H9 (cell line): ENCODE results near the gene SLX4IP. TPM values are rescaled to one million over a fixed set of nuclear protein-coding genes. Genes with fewer than 3 reads are reported as not detected.

ENCODE experiments used
- DNase-seq: peaks from one replicate; pipeline ENCODE4 v3.0.0-alpha.2; 2017
- H2AFZ ChIP-seq: one replicate; pipeline ENCODE4 v1.6.1; 2013; ENCODE audit warnings: mild to moderate bottlenecking, low read length, control low read depth, moderate library complexity
- H2AK5ac ChIP-seq: 2 replicates; pipeline ENCODE4 v1.6.1; 2013; ENCODE audit warnings: low read length, control low read depth, mixed read lengths; ENCODE audit not compliant: insufficient read length
- H2BK120ac ChIP-seq: one replicate; pipeline ENCODE4 v1.6.1; 2013; ENCODE audit warnings: low read depth, mild to moderate bottlenecking, low read length, control low read depth, inconsistent platforms; ENCODE audit not compliant: poor library complexity, severe bottlenecking
- H2BK12ac ChIP-seq: 2 replicates; pipeline ENCODE4 v1.6.1; 2013; ENCODE audit warnings: low read length, control low read depth, mixed read lengths, low read depth; ENCODE audit not compliant: insufficient read length
- H2BK15ac ChIP-seq: 2 replicates; pipeline ENCODE4 v1.6.1; 2013; ENCODE audit warnings: low read depth, low read length, control low read depth
- H2BK20ac ChIP-seq: one replicate; pipeline ENCODE4 v1.6.1; 2013; ENCODE audit warnings: low read depth, mild to moderate bottlenecking, low read length, control low read depth, inconsistent platforms; ENCODE audit not compliant: poor library complexity, severe bottlenecking
- H2BK5ac ChIP-seq: 2 replicates; pipeline ENCODE4 v1.6.1; 2013; ENCODE audit warnings: low read length, control low read depth, mixed read lengths; ENCODE audit not compliant: insufficient read length
- H3K14ac ChIP-seq: 2 replicates; pipeline ENCODE4 v1.6.1; 2013; ENCODE audit warnings: low read length, control low read depth; ENCODE audit not compliant: insufficient read depth
- H3K18ac ChIP-seq: 2 replicates; pipeline ENCODE4 v1.6.1; 2013; ENCODE audit warnings: low read depth, mild to moderate bottlenecking, mixed read lengths, low read length, control low read depth; ENCODE audit not compliant: insufficient read length
- H3K23ac ChIP-seq: 2 replicates; pipeline ENCODE4 v1.6.1; 2013; ENCODE audit warnings: low read length, control low read depth, mixed read lengths, low read depth; ENCODE audit not compliant: insufficient read length
- H3K23me2 ChIP-seq: 2 replicates; pipeline ENCODE4 v1.6.1; 2013; ENCODE audit warnings: low read depth, mild to moderate bottlenecking, mixed read lengths, low read length, control low read depth; ENCODE audit not compliant: insufficient read length, poor library complexity, severe bottlenecking
- H3K27ac ChIP-seq: 2 replicates; pipeline ENCODE4 v1.5.1; 2013; ENCODE audit warnings: low read length, control low read depth, mixed read lengths, low read depth; ENCODE audit not compliant: insufficient read length
- H3K27me3 ChIP-seq: 2 replicates; pipeline ENCODE4 v1.6.1; 2013; ENCODE audit warnings: low read length, control low read depth, inconsistent platforms; ENCODE audit not compliant: insufficient read depth
- H3K4ac ChIP-seq: 2 replicates; pipeline ENCODE4 v1.6.1; 2013; ENCODE audit warnings: low read depth, mild to moderate bottlenecking, control low read depth, inconsistent platforms, low read length, moderate library complexity
- H3K4me1 ChIP-seq: 2 replicates; pipeline ENCODE4 v1.6.1; 2013; ENCODE audit warnings: low read length, control low read depth, inconsistent platforms; ENCODE audit not compliant: insufficient read depth
- H3K4me2 ChIP-seq: 2 replicates; pipeline ENCODE4 v1.6.1; 2013; ENCODE audit warnings: low read length, control low read depth, mixed read lengths; ENCODE audit not compliant: insufficient read length, insufficient read depth
- H3K56ac ChIP-seq: 2 replicates; pipeline ENCODE4 v1.6.1; 2013; ENCODE audit warnings: low read depth, mild to moderate bottlenecking, mixed read lengths, low read length, control low read depth; ENCODE audit not compliant: insufficient read length
- H3K79me1 ChIP-seq: 2 replicates; pipeline ENCODE4 v1.6.1; 2013; ENCODE audit warnings: low read depth, mild to moderate bottlenecking, moderate library complexity, low read length, control low read depth, inconsistent platforms; ENCODE audit not compliant: insufficient read depth, poor library complexity, severe bottlenecking
- H3K79me2 ChIP-seq: 2 replicates; pipeline ENCODE4 v1.6.1; 2013; ENCODE audit warnings: low read length, control low read depth, inconsistent platforms; ENCODE audit not compliant: insufficient read depth
- H3K9ac ChIP-seq: 2 replicates; pipeline ENCODE4 v1.6.1; 2013; ENCODE audit warnings: low read length, control low read depth, mixed read lengths; ENCODE audit not compliant: insufficient read length; ENCODE audit errors: extremely low read depth
- H3K9me3 ChIP-seq: one replicate; pipeline ENCODE4 v1.6.1; 2013; ENCODE audit warnings: low read depth, low read length, inconsistent platforms; ENCODE audit not compliant: control insufficient read depth
- H3T11ph ChIP-seq: one replicate; pipeline ENCODE4 v1.6.1; 2013; ENCODE audit warnings: mild to moderate bottlenecking, low read length, control low read depth, inconsistent platforms
- H4K20me1 ChIP-seq: one replicate; pipeline ENCODE4 v1.6.1; 2013; ENCODE audit not compliant: control insufficient read depth, insufficient read length, insufficient read depth
- H4K5ac ChIP-seq: 2 replicates; pipeline ENCODE4 v1.6.1; 2013; ENCODE audit warnings: low read depth, mild to moderate bottlenecking, mixed read lengths, low read length, control low read depth; ENCODE audit not compliant: insufficient read length
- H4K8ac ChIP-seq: replicated peaks from 2 replicates; pipeline ENCODE4 v1.6.1; 2013; ENCODE audit warnings: low read length, control low read depth, mixed read lengths, low read depth; ENCODE audit not compliant: insufficient read length
- H4K91ac ChIP-seq: 2 replicates; pipeline ENCODE4 v1.6.1; 2013; ENCODE audit warnings: low read depth, mild to moderate bottlenecking, moderate library complexity, mixed read lengths, low read length, control low read depth; ENCODE audit not compliant: insufficient read length
- H3K27ac Mint-ChIP-seq, 3 experiments: 2 replicates in 2 of 3; 3 replicates in 1 of 3; pipeline ENCODE4 v1.8.0; 2020 to 2021; ENCODE audit warnings: mixed read lengths in 3 of 3, mild to moderate bottlenecking in 1 of 3, moderate library complexity in 1 of 3
- H3K27me3 Mint-ChIP-seq: 2 replicates; pipeline ENCODE4 v1.8.0; 2021; ENCODE audit warnings: low read depth, mild to moderate bottlenecking, moderate library complexity, mixed read lengths
- H3K36me3 Mint-ChIP-seq, 3 experiments: 2 replicates in 2 of 3; 3 replicates in 1 of 3; pipeline ENCODE4 v1.8.0; 2020 to 2021; ENCODE audit warnings: low read depth in 3 of 3, mixed read lengths in 3 of 3; ENCODE audit not compliant: insufficient read depth in 1 of 3
- H3K4me1 Mint-ChIP-seq, 2 experiments: 2 replicates each; pipeline ENCODE4 v1.8.0; 2020; ENCODE audit warnings: mixed read lengths in 2 of 2
- H3K4me3 Mint-ChIP-seq, 2 experiments: 2 replicates in 1 of 2; 3 replicates in 1 of 2; pipeline ENCODE4 v1.8.0; 2020 to 2021; ENCODE audit warnings: mild to moderate bottlenecking in 2 of 2, mixed read lengths in 2 of 2, moderate library complexity in 1 of 2
- H3K9me3 Mint-ChIP-seq, 2 experiments: 2 replicates in 1 of 2; 3 replicates in 1 of 2; pipeline ENCODE4 v1.8.0; 2020; ENCODE audit warnings: mild to moderate bottlenecking in 2 of 2, mixed read lengths in 2 of 2, moderate library complexity in 1 of 2
- WGBS: extraction: QIAGEN DNeasy Blood & Tissue Kit; methylation state at CpG from one replicate; pipeline ENCODE4 v1.1.7; 2013; ENCODE audit warnings: missing lambda C conversion rate, low lambda C conversion rate, mixed read lengths; ENCODE audit not compliant: insufficient read length; ENCODE audit errors: extremely low coverage; 5-methylcytosine and 5-hydroxymethylcytosine counted together
- total RNA-seq: library from RNA; stranded (reverse); gene quantifications from 2 replicates; pipeline ENCODE4 v1.2.1, GENCODE V29; 2021
- TF ChIP-seq, protein P1 (sequence below): fragments of 200-600 bp; sonication (generic); conservative IDR thresholded peaks from 3 replicates; pipeline ENCODE4 v1.8.0; 2021; ENCODE audit warnings: antibody characterized with exemption, mild to moderate bottlenecking

The SLX4IP gene
- total RNA-seq, 1 experiment from 2014 or later, result 7.9 TPM

DNA sequence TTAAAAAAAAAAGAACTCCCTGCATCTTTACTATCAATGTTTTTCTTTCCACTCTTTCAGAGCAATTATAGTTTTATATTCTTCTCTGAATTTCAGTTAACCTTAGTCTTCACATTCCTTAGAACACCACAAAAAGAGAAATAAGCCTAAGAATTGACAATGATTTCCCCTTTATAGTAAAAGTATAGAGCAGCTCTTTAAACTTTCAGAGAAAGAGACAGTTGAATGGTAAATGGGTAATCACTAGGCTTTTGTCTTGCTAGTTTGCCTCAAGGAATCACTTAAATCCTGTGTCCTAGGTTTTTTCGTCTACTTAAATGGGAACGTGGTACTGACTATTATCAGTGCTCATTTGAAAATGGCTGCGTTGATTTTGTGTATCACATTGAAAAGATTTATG lies 31.8 kb downstream of the SLX4IP start:
- H3K27ac ChIP-seq, result peak overlapping the region; percentile 47
- no peaks in the 10 kb centered on the region for H4K20me1 ChIP-seq
- H4K8ac ChIP-seq, result no peak overlapping the region
- no peak overlapping the region for H2AFZ ChIP-seq
- H3K9ac ChIP-seq, result no peak overlapping the region
- H2BK20ac ChIP-seq, result no peak overlapping the region
- H3K79me1 ChIP-seq, result no peaks in the 10 kb centered on the region
- H2BK12ac ChIP-seq, result no peak overlapping the region
- Mint-ChIP-seq H3K4me1 (peaks cover 67 to 70% of the 10 kb centered on the region in 2 experiments), H3K27me3 (no peaks in the 10 kb centered on the region), H3K9me3 (peaks cover 15% of the 10 kb centered on the region in 2 experiments), H3K36me3 (peaks cover 13 to 21% (median 20%) of the 10 kb centered on the region in 3 experiments), H3K27ac (peak overlapping the region; percentile 93 to 99 (median 99)), H3K4me3 (peak overlapping the region; percentile 32 to 56; a peak in 3 of 5 replicates)
- H3K23ac ChIP-seq, result no peak overlapping the region
- H3K18ac ChIP-seq, result no peak overlapping the region
- H3K4me1 ChIP-seq, result peaks cover 4% of the 10 kb centered on the region; the same call in 1 of the 2 replicates
- no peak overlapping the region for H3K4ac ChIP-seq
- H3K23me2 ChIP-seq, result no peaks in the 10 kb centered on the region
- H3K4me2 ChIP-seq, result no peak overlapping the region
- no peaks in the 10 kb centered on the region for H3K9me3 ChIP-seq
- no peak for DNase-seq
- H3K56ac ChIP-seq, result no peak overlapping the region
- TF ChIP-seq, protein P1, sequence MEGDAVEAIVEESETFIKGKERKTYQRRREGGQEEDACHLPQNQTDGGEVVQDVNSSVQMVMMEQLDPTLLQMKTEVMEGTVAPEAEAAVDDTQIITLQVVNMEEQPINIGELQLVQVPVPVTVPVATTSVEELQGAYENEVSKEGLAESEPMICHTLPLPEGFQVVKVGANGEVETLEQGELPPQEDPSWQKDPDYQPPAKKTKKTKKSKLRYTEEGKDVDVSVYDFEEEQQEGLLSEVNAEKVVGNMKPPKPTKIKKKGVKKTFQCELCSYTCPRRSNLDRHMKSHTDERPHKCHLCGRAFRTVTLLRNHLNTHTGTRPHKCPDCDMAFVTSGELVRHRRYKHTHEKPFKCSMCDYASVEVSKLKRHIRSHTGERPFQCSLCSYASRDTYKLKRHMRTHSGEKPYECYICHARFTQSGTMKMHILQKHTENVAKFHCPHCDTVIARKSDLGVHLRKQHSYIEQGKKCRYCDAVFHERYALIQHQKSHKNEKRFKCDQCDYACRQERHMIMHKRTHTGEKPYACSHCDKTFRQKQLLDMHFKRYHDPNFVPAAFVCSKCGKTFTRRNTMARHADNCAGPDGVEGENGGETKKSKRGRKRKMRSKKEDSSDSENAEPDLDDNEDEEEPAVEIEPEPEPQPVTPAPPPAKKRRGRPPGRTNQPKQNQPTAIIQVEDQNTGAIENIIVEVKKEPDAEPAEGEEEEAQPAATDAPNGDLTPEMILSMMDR, result no peak
- no peak overlapping the region for H4K91ac ChIP-seq
- H2AK5ac ChIP-seq, result no peak overlapping the region
- no peak overlapping the region for H2BK5ac ChIP-seq
- H2BK120ac ChIP-seq, result no peak overlapping the region
- H3K27me3 ChIP-seq, result no peaks in the 10 kb centered on the region
- no peak overlapping the region for H3T11ph ChIP-seq
- no peak overlapping the region for H2BK15ac ChIP-seq
- peaks cover 1% of the 10 kb centered on the region; the same call in 1 of the 2 replicates for H3K79me2 ChIP-seq
- WGBS, result no CpG with 5 or more reads among the region's 3 CpGs
- H3K14ac ChIP-seq, result no peak overlapping the region
- no peak overlapping the region for H4K5ac ChIP-seq
